ENCODE data around the gene MS4A8. TPM values are rescaled to one million over a fixed set of nuclear protein-coding genes. Genes with fewer than 3 reads are reported as not detected.
A peak's percentile ranks its signal among the peaks of the same experiment; 100 is the strongest.

Gene MS4A8
- total RNA-seq, 1 donor from 2014 or later: not detected

DNA sequence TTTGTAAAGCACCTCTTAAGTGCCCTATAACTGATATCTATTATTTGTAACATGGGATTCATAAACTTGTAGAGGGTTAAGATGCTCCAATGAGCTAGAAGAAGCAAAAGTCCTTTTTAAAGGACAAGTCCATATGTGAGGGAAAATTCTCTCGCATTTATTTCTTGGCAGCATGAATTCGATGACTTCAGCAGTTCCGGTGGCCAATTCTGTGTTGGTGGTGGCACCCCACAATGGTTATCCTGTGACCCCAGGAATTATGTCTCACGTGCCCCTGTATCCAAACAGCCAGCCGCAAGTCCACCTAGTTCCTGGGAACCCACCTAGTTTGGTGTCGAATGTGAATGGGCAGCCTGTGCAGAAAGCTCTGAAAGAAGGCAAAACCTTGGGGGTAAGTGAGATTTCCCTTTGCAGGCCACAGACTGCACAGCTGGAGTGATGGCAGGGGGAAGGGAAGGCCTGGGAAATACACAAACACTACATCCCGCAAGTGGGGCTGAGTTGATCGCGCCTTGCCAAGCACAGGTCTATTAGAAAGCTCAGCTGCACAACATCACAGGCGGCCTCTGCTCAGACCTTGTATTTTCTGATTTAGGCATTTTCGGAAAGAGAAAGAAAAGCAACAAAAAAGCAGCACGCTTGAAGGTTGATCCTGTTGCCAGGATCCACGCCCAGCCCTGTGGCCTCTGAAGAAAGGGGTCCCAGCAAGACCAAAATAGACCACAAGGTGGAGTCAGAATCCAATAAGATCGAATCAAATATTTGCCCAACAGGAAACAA lies 1.5 kb downstream of the MS4A8 start:
- no peaks in the 10 kb centered on the region for H3K9me3 Mint-ChIP-seq (ENCODE audit: unreplicated experiment)
- no peaks in the 10 kb centered on the region for H3K4me1 Mint-ChIP-seq (ENCODE audit: unreplicated experiment)
- H3K36me3 Mint-ChIP-seq (ENCODE audit: unreplicated experiment): no peaks in the 10 kb centered on the region
- no peak overlapping the region for H3K27ac Mint-ChIP-seq (ENCODE audit: unreplicated experiment)
- H3K27me3 Mint-ChIP-seq (ENCODE audit: unreplicated experiment): peaks cover 7% of the 10 kb centered on the region
- no peak overlapping the region for H3K4me3 Mint-ChIP-seq (ENCODE audit: unreplicated experiment)
- TF ChIP-seq, protein P1, sequence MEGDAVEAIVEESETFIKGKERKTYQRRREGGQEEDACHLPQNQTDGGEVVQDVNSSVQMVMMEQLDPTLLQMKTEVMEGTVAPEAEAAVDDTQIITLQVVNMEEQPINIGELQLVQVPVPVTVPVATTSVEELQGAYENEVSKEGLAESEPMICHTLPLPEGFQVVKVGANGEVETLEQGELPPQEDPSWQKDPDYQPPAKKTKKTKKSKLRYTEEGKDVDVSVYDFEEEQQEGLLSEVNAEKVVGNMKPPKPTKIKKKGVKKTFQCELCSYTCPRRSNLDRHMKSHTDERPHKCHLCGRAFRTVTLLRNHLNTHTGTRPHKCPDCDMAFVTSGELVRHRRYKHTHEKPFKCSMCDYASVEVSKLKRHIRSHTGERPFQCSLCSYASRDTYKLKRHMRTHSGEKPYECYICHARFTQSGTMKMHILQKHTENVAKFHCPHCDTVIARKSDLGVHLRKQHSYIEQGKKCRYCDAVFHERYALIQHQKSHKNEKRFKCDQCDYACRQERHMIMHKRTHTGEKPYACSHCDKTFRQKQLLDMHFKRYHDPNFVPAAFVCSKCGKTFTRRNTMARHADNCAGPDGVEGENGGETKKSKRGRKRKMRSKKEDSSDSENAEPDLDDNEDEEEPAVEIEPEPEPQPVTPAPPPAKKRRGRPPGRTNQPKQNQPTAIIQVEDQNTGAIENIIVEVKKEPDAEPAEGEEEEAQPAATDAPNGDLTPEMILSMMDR (IDR thresholded peaks at IDR 0.05): no peak
- no peak for DNase-seq (ENCODE audit: extremely low spot score, unreplicated experiment)

DNA sequence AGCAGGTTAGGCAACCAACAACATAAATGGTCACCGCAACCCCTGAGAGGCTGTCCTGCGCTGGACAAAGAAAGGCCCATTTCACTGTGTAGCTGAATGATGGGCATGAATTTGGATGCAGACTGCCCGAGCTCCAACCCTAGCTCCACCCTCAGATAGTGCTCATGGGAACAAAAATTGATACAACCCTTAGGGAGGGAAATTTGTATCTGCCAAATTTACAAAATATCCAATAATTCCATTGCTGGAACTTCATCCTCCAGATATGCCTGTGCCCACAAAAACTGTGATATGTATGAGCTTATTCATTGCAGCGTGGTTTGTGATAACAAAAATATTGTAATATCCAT lies 2.0 kb downstream of the MS4A8 start:
- Mint-ChIP-seq H3K4me1 (ENCODE audit: unreplicated experiment) (no peaks in the 10 kb centered on the region), H3K9me3 (ENCODE audit: unreplicated experiment) (no peaks in the 10 kb centered on the region), H3K27me3 (ENCODE audit: unreplicated experiment) (peaks cover 7% of the 10 kb centered on the region), H3K4me3 (ENCODE audit: unreplicated experiment) (no peak overlapping the region), H3K36me3 (ENCODE audit: unreplicated experiment) (no peaks in the 10 kb centered on the region), H3K27ac (ENCODE audit: unreplicated experiment) (no peak overlapping the region)
- DNase-seq (ENCODE audit: extremely low spot score, unreplicated experiment): no peak
- TF ChIP-seq, protein P1 (IDR thresholded peaks at IDR 0.05): no peak

DNA sequence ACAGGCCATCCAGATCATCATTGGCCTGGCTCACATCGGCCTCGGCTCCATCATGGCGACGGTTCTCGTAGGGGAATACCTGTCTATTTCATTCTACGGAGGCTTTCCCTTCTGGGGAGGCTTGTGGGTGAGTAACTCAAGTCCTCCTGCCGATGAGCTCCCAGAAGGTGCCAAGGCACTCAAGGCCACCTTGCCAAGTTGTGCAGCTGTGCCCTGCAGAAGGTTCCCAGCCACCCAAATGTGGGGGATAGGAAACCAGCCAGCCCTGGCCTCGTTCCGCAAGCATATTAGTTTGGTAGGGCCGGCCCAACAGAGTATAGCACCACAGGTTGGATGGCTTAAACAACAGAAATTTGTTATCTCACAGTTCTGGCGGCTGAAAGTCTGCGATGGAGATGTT lies 4.0 kb downstream of the MS4A8 start:
- DNase-seq (ENCODE audit: extremely low spot score, unreplicated experiment): no peak
- no peaks in the 10 kb centered on the region for H3K9me3 Mint-ChIP-seq (ENCODE audit: unreplicated experiment)
- TF ChIP-seq, protein P1 (IDR thresholded peaks at IDR 0.05): no peak
- no peaks in the 10 kb centered on the region for H3K36me3 Mint-ChIP-seq (ENCODE audit: unreplicated experiment)
- H3K4me3 Mint-ChIP-seq (ENCODE audit: unreplicated experiment): no peak overlapping the region
- H3K4me1 Mint-ChIP-seq (ENCODE audit: unreplicated experiment): no peaks in the 10 kb centered on the region
- no peak overlapping the region for H3K27ac Mint-ChIP-seq (ENCODE audit: unreplicated experiment)
- H3K27me3 Mint-ChIP-seq (ENCODE audit: unreplicated experiment): peaks cover 2% of the 10 kb centered on the region

DNA sequence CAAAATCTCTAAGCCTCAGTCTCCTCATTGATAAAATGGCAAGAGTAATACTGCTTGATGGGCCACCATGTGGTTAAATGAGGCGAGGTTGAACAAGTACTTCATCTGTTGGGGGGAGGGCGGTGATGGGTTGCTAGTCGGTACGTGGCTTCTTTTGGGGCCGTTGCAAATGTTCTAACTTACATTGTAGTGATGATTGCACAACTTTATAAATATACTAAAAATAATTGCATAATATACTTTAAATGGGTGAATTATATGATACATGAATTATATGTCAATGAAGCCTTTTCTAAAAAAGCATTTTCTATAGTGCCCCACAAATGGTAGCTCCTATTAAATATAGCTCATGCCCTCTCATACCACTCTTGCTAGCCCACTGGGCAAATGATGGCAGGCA lies 6.5 kb downstream of the MS4A8 start:
- Mint-ChIP-seq H3K27ac (ENCODE audit: unreplicated experiment) (no peak overlapping the region), H3K4me1 (ENCODE audit: unreplicated experiment) (no peaks in the 10 kb centered on the region), H3K36me3 (ENCODE audit: unreplicated experiment) (no peaks in the 10 kb centered on the region), H3K4me3 (ENCODE audit: unreplicated experiment) (no peak overlapping the region), H3K27me3 (ENCODE audit: unreplicated experiment) (peaks cover 2% of the 10 kb centered on the region), H3K9me3 (ENCODE audit: unreplicated experiment) (no peaks in the 10 kb centered on the region)
- peak; percentile 11 for DNase-seq (ENCODE audit: extremely low spot score, unreplicated experiment)
- TF ChIP-seq, protein P1 (IDR thresholded peaks at IDR 0.05): no peak

DNA sequence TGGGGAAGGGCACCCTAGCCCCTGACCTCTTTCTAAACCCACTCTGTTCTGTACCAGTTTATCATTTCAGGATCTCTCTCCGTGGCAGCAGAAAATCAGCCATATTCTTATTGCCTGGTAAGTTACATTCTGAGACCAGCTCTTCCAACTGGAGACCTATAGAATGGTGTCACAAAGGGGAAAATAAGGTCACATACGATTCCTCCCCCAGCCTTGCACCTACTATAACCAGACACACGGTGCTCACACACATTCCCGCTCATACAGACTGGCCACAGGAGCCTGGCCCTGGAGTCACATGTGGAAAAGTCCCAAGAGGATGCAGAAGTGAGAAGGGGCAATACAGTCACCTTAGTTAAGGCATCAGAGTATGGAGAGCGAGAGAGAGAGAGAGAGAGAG lies 7.5 kb downstream of the MS4A8 start:
- TF ChIP-seq, protein P1 (IDR thresholded peaks at IDR 0.05): no peak
- Mint-ChIP-seq H3K27me3 (ENCODE audit: unreplicated experiment) (peaks cover 4% of the 10 kb centered on the region), H3K9me3 (ENCODE audit: unreplicated experiment) (no peaks in the 10 kb centered on the region), H3K36me3 (ENCODE audit: unreplicated experiment) (no peaks in the 10 kb centered on the region), H3K4me3 (ENCODE audit: unreplicated experiment) (no peak overlapping the region), H3K27ac (ENCODE audit: unreplicated experiment) (no peak overlapping the region), H3K4me1 (ENCODE audit: unreplicated experiment) (no peaks in the 10 kb centered on the region)
- DNase-seq (ENCODE audit: extremely low spot score, unreplicated experiment): no peak

Data from osteocyte (in vitro differentiated cells).